SK-N-SH treated with all-trans-retinoic acid at 6 μM for 48 hours (cell line): ENCODE measurements around the gene SCLT1.

ENCODE experiments used
- ATAC-seq: fragments of 200-7000 bp; cut with Tn5 transposase; 3 replicates; pipeline ENCODE4 v1.9.1; 2020; ENCODE audit warnings: mild to moderate bottlenecking, moderate library complexity
- ARNTL ChIP-seq: fragments of 450-650 bp; formaldehyde crosslinking; IDR thresholded peaks from 2 replicates; pipeline ENCODE4 v1.5.0; 2020; ENCODE audit warnings: low read depth, mild to moderate bottlenecking, moderate library complexity, borderline replicate concordance
- BACH2 ChIP-seq: fragments of 250-450 bp; sonication (Bioruptor Pico); IDR thresholded peaks from 2 replicates; pipeline ENCODE4 v1.9.0; 2021; ENCODE audit warnings: mild to moderate bottlenecking, borderline replicate concordance
- CREB5 ChIP-seq: fragments of 250-450 bp; sonication (Bioruptor Pico); IDR thresholded peaks from 2 replicates; pipeline ENCODE4 v1.5.1; 2020; ENCODE audit warnings: low read depth, mild to moderate bottlenecking, moderate library complexity
- CSDC2 ChIP-seq: fragments of 250-450 bp; sonication (Bioruptor Pico); IDR thresholded peaks from 2 replicates; pipeline ENCODE4 v1.5.0; 2020; ENCODE audit warnings: mild to moderate bottlenecking, moderate library complexity
- CSRNP3 ChIP-seq: fragments of 250-450 bp; sonication (Bioruptor Pico); IDR thresholded peaks from 2 replicates; pipeline ENCODE4 v1.5.1; 2021; ENCODE audit warnings: mild to moderate bottlenecking, moderate library complexity
- ESRRG ChIP-seq: fragments of 250-450 bp; sonication (Bioruptor Pico); IDR thresholded peaks from 2 replicates; pipeline ENCODE4 v1.6.1; 2021; ENCODE audit warnings: mild to moderate bottlenecking
- GLIS3 ChIP-seq: fragments of 250-450 bp; sonication (Bioruptor Pico); IDR thresholded peaks from 2 replicates; pipeline ENCODE4 v1.5.0; 2020; ENCODE audit warnings: mild to moderate bottlenecking, moderate library complexity
- ISL1 ChIP-seq: fragments of 250-450 bp; sonication (Bioruptor Pico); IDR thresholded peaks from 2 replicates; pipeline ENCODE4 v2.1.2; 2022; ENCODE audit warnings: mild to moderate bottlenecking, moderate library complexity
- PATZ1 ChIP-seq: fragments of 250-450 bp; sonication (Bioruptor Pico); IDR thresholded peaks from 2 replicates; pipeline ENCODE4 v1.8.0; 2020; ENCODE audit warnings: mild to moderate bottlenecking, moderate library complexity, borderline replicate concordance
- POU6F1 ChIP-seq: fragments of 250-450 bp; sonication (Bioruptor Pico); IDR thresholded peaks from 2 replicates; pipeline ENCODE4 v1.8.0; 2021; ENCODE audit warnings: low read depth, mild to moderate bottlenecking, moderate library complexity, borderline replicate concordance
- PPARA ChIP-seq: fragments of 250-450 bp; sonication (Bioruptor Pico); IDR thresholded peaks from 2 replicates; pipeline ENCODE4 v1.5.0; 2020; ENCODE audit warnings: mild to moderate bottlenecking, borderline replicate concordance
- RARB ChIP-seq: fragments of 250-450 bp; sonication (Bioruptor Pico); IDR thresholded peaks from 2 replicates; pipeline ENCODE4 v1.8.0; 2021; ENCODE audit warnings: mild to moderate bottlenecking, moderate library complexity
- SNAI2 ChIP-seq: fragments of 250-450 bp; sonication (Bioruptor Pico); IDR thresholded peaks from 2 replicates; pipeline ENCODE4 v1.5.0; 2020; ENCODE audit warnings: mild to moderate bottlenecking, moderate library complexity
- TCF4 ChIP-seq: fragments of 250-450 bp; sonication (Bioruptor Pico); IDR thresholded peaks from 2 replicates; pipeline ENCODE4 v1.8.0; 2021; ENCODE audit warnings: mild to moderate bottlenecking, moderate library complexity, borderline replicate concordance
- TOX ChIP-seq: fragments of 250-450 bp; sonication (Bioruptor Pico); IDR thresholded peaks from 2 replicates; pipeline ENCODE4 v1.8.0; 2021; ENCODE audit warnings: mild to moderate bottlenecking, moderate library complexity, borderline replicate concordance
- TSHZ2 ChIP-seq: fragments of 250-450 bp; sonication (Bioruptor Pico); IDR thresholded peaks from 2 replicates; pipeline ENCODE4 v1.5.0; 2020; ENCODE audit warnings: mild to moderate bottlenecking, moderate library complexity
- ZC3H10 ChIP-seq: fragments of 250-450 bp; sonication (Bioruptor Pico); IDR thresholded peaks from 2 replicates; pipeline ENCODE4 v1.5.1; 2021; ENCODE audit warnings: mild to moderate bottlenecking, moderate library complexity
- ZFP3 ChIP-seq: fragments of 250-450 bp; sonication (Bioruptor Pico); IDR thresholded peaks from 2 replicates; pipeline ENCODE4 v1.5.0; 2020; ENCODE audit warnings: mild to moderate bottlenecking, moderate library complexity
- ZNF565 ChIP-seq: fragments of 450-650 bp; formaldehyde crosslinking; conservative IDR thresholded peaks from 2 replicates; pipeline ENCODE4 v1.5.0; 2020; ENCODE audit warnings: low read depth, mild to moderate bottlenecking, moderate library complexity
- ZNF70 ChIP-seq: fragments of 450-650 bp; formaldehyde crosslinking; IDR thresholded peaks from 2 replicates; pipeline ENCODE4 v1.5.0; 2020; ENCODE audit warnings: mild to moderate bottlenecking, moderate library complexity
- ZNF8 ChIP-seq: fragments of 450-650 bp; formaldehyde crosslinking; IDR thresholded peaks from 2 replicates; pipeline ENCODE4 v1.5.0; 2020; ENCODE audit warnings: mild to moderate bottlenecking, moderate library complexity

SCLT1 gene

GRCh38 chr4:128868758-128869157 lies 224.6 kb downstream of the SCLT1 start:
- ATAC-seq, result no peak
- TF ChIP-seq SNAI2 (no peak), TCF4 (CRISPR knock-in tag) (no peak), ARNTL (CRISPR knock-in tag) (no peak), TOX (CRISPR knock-in tag) (no peak), GLIS3 (CRISPR knock-in tag) (no peak), ESRRG (CRISPR knock-in tag) (no peak)
- TF ChIP-seq, all 23 proteins: peak for 0

- TF ChIP-seq CSDC2 (CRISPR knock-in tag), result no peak
- no peak for TF ChIP-seq CREB5 (CRISPR knock-in tag)
- TF ChIP-seq ZFP3, result no peak
- no peak for TF ChIP-seq BACH2 (CRISPR knock-in tag)
- no peak for TF ChIP-seq ZNF70 (CRISPR knock-in tag)
- no peak for TF ChIP-seq GLIS3 (CRISPR knock-in tag)
- TF ChIP-seq TSHZ2 (CRISPR knock-in tag), result no peak
- no peak for TF ChIP-seq ZC3H10 (CRISPR knock-in tag)
- no peak for TF ChIP-seq SNAI2
- TF ChIP-seq, all 23 proteins: peak for 0
- no peak for ATAC-seq
Measured at GRCh38 chr4:128866691-128867090, 226.6 kb downstream of the SCLT1 start.

- no peak for ATAC-seq
- no peak for TF ChIP-seq ZNF8 (CRISPR knock-in tag)
- TF ChIP-seq CSRNP3, result no peak
- TF ChIP-seq TCF4 (CRISPR knock-in tag), result no peak
- no peak for TF ChIP-seq ZFP3
- no peak for TF ChIP-seq PATZ1
- no peak for TF ChIP-seq CREB5 (CRISPR knock-in tag)
- TF ChIP-seq RARB (CRISPR knock-in tag), result no peak
- TF ChIP-seq ISL1 (CRISPR knock-in tag), result no peak
- TF ChIP-seq CSDC2 (CRISPR knock-in tag), result no peak
- no peak for TF ChIP-seq TOX (CRISPR knock-in tag)
- TF ChIP-seq SNAI2, result no peak
- TF ChIP-seq ZNF565 (CRISPR knock-in tag), result no peak
- TF ChIP-seq ZC3H10 (CRISPR knock-in tag), result no peak
- no peak for TF ChIP-seq POU6F1
- no peak for TF ChIP-seq GLIS3 (CRISPR knock-in tag)
- TF ChIP-seq ARNTL (CRISPR knock-in tag), result no peak
- TF ChIP-seq TSHZ2 (CRISPR knock-in tag), result no peak
- no peak for TF ChIP-seq PPARA (CRISPR knock-in tag)
- no peak for TF ChIP-seq BACH2 (CRISPR knock-in tag)
Measured at GRCh38 chr4:128866269-128866668, 227.1 kb downstream of the SCLT1 start.
